Measurements from ENCODE around the gene C1orf210. TPM values are rescaled to one million over a fixed set of nuclear protein-coding genes. Genes with fewer than 3 reads are reported as not detected.

The C1orf210 gene
- total RNA-seq, 1 experiment from 2014 or later = 12.8 TPM

- no peak overlapping the region for H3K27ac Mint-ChIP-seq
- H3K9me3 Mint-ChIP-seq = no peaks in the 10 kb centered on the region
- ChIA-PET CTCF (interaction anchor here (1.3 kb wide), 1 partner anchor 13 kb away, joined by 8 read pairs; the partner anchor contains the start of gene C1orf210), POLR2A (interaction anchor here (1.3 kb wide), 1 partner anchor 13 kb away, joined by 4 read pairs; the partner anchor contains the start of gene C1orf210)
- no peak for TF ChIP-seq MXD4 (CRISPR knock-in tag; IDR thresholded peaks at IDR 0.05; ENCODE audit: borderline replicate concordance)
- H3K36me3 Mint-ChIP-seq = peaks cover 12% of the 10 kb centered on the region
- DNase-seq (ENCODE audit: low spot score) = no peak
- no peak for ATAC-seq
- peaks cover under 1% of the 10 kb centered on the region for H3K27me3 Mint-ChIP-seq (ENCODE audit: low read depth)
- peaks cover 29% of the 10 kb centered on the region for H3K4me1 Mint-ChIP-seq
- H3K4me3 Mint-ChIP-seq = no peak overlapping the region
Observed at GRCh38 chr1:43272576-43273571, 12.5 kb downstream of the C1orf210 start.

- peak overlapping the region; percentile 83 for H3K4me3 Mint-ChIP-seq
- H3K36me3 Mint-ChIP-seq = peaks cover 12% of the 10 kb centered on the region
- H3K27me3 Mint-ChIP-seq (ENCODE audit: low read depth) = peaks cover 5% of the 10 kb centered on the region
- TF ChIP-seq ETV6 (CRISPR knock-in tag; IDR thresholded peaks at IDR 0.05) (no peak), ZNF423 (CRISPR knock-in tag; IDR thresholded peaks at IDR 0.05) (no peak), ERG (CRISPR knock-in tag; IDR thresholded peaks at IDR 0.05) (no peak), GRHL2 (CRISPR knock-in tag; IDR thresholded peaks at IDR 0.05; ENCODE audit: insufficient replicate concordance, severe bottlenecking) (no peak), ZNF671 (CRISPR knock-in tag; IDR thresholded peaks at IDR 0.05) (no peak), FOXP4 (CRISPR knock-in tag; IDR thresholded peaks at IDR 0.05) (no peak), RORB (CRISPR knock-in tag; IDR thresholded peaks at IDR 0.05) (no peak), ATF3 (CRISPR knock-in tag; conservative IDR thresholded peaks at IDR 0.05) (no peak)
- H3K4me1 Mint-ChIP-seq = peaks cover 29% of the 10 kb centered on the region
- no peak overlapping the region for H3K27ac Mint-ChIP-seq
- DNase-seq (ENCODE audit: low spot score) (no peak), ATAC-seq (no peak)
- ChIA-PET POLR2A (interaction anchor here (1.3 kb wide), 1 partner anchor 14 kb away, joined by 4 read pairs; the partner anchor contains the start of gene C1orf210), CTCF (interaction anchor here (1.3 kb wide), 1 partner anchor 14 kb away, joined by 8 read pairs; the partner anchor contains the start of gene C1orf210)
- H3K9me3 Mint-ChIP-seq = no peaks in the 10 kb centered on the region
Observed at GRCh38 chr1:43272161-43272560, 13.2 kb downstream of the C1orf210 start.

- ChIA-PET CTCF (interaction anchor here (0.6 to 1.6 kb wide), 4 partner anchors 14 to 358 kb away, joined by 3 to 12 read pairs (median 9); partner anchors contain the start of genes C1orf210 and CDC20), POLR2A (interaction anchor here (0.5 to 1.3 kb wide), 9 partner anchors 13 to 118 kb away, joined by 3 to 16 read pairs (median 5); partner anchors contain the start of genes C1orf210, CDC20, ELOVL1 and MED8)
- ATAC-seq (peak; percentile 7), DNase-seq (ENCODE audit: low spot score) (no peak)
- peaks cover 14% of the 10 kb centered on the region for H3K36me3 Mint-ChIP-seq
- peaks cover 4% of the 10 kb centered on the region for H3K9me3 Mint-ChIP-seq
- H3K4me3 Mint-ChIP-seq = peak overlapping the region; percentile 83
- peaks cover 29% of the 10 kb centered on the region for H3K4me1 Mint-ChIP-seq
- peak overlapping the region; percentile 97 for H3K27ac Mint-ChIP-seq
- peaks cover 9% of the 10 kb centered on the region for H3K27me3 Mint-ChIP-seq (ENCODE audit: low read depth)
- TF ChIP-seq USF1 (CRISPR knock-in tag; IDR thresholded peaks at IDR 0.05) (no peak), NFE2L1 (CRISPR knock-in tag; IDR thresholded peaks at IDR 0.05) (no peak), ZNF671 (CRISPR knock-in tag; IDR thresholded peaks at IDR 0.05) (no peak), ZNF416 (CRISPR knock-in tag; IDR thresholded peaks at IDR 0.05) (no peak), MYBL2 (CRISPR knock-in tag; IDR thresholded peaks at IDR 0.05) (no peak), ZNF138 (CRISPR knock-in tag; conservative IDR thresholded peaks at IDR 0.05) (no peak), ZNF263 (CRISPR knock-in tag; IDR thresholded peaks at IDR 0.05; ENCODE audit: low read depth) (no peak), GABPB1 (CRISPR knock-in tag; IDR thresholded peaks at IDR 0.05) (no peak), IRF2 (CRISPR knock-in tag; IDR thresholded peaks at IDR 0.05; ENCODE audit: borderline replicate concordance, low read depth) (no peak), E2F4 (CRISPR knock-in tag; IDR thresholded peaks at IDR 0.05; ENCODE audit: borderline replicate concordance, low read depth) (no peak), IRF1 (CRISPR knock-in tag; IDR thresholded peaks at IDR 0.05) (no peak)
Observed at GRCh38 chr1:43271186-43272118, 13.9 kb downstream of the C1orf210 start.
